GM18507 (cell line): ENCODE data around the gene ATP13A4.

Experiments
- DNase-seq: peaks from one replicate; pipeline ENCODE4 v3.0.0; 2011; ENCODE audit warnings: low read depth; ENCODE audit not compliant: insufficient read length; ENCODE audit errors: extremely low spot score
- FAIRE-seq: peaks from 2 replicates; lab custom pipeline; 2011; peaks lifted over from hg19 to GRCh38; lab: Jason Lieb, UNC

The ATP13A4 gene, protein sequence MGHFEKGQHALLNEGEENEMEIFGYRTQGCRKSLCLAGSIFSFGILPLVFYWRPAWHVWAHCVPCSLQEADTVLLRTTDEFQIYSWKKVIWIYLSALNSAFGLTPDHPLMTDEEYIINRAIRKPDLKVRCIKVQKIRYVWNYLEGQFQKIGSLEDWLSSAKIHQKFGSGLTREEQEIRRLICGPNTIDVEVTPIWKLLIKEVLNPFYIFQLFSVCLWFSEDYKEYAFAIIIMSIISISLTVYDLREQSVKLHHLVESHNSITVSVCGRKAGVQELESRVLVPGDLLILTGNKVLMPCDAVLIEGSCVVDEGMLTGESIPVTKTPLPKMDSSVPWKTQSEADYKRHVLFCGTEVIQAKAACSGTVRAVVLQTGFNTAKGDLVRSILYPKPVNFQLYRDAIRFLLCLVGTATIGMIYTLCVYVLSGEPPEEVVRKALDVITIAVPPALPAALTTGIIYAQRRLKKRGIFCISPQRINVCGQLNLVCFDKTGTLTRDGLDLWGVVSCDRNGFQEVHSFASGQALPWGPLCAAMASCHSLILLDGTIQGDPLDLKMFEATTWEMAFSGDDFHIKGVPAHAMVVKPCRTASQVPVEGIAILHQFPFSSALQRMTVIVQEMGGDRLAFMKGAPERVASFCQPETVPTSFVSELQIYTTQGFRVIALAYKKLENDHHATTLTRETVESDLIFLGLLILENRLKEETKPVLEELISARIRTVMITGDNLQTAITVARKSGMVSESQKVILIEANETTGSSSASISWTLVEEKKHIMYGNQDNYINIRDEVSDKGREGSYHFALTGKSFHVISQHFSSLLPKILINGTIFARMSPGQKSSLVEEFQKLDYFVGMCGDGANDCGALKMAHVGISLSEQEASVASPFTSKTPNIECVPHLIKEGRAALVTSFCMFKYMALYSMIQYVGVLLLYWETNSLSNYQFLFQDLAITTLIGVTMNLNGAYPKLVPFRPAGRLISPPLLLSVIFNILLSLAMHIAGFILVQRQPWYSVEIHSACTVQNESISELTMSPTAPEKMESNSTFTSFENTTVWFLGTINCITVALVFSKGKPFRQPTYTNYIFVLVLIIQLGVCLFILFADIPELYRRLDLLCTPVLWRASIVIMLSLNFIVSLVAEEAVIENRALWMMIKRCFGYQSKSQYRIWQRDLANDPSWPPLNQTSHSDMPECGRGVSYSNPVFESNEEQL

DNA sequence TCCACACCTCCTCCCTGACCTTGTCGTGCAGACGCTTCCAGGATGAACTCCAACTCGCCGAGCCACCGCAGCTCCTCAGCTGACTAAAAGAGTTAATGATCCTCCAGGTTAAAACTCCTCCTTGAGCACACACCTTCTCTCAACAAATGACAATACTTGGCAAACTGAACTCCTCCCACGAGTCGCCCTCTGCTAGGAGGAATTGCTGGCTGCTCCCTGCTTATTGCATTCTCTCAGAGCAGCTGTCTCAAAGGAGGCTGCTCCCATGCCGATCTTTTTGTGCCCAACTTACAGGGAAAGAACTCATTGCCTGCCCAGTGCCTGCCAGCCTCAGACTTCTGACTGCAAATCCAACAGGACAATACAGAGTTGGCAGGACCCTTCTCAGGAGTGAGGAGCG lies at the start of gene ATP13A4:
Gene ATP13A4 (minus strand): TSS at position 85 of the 400 bp plus-strand sequence. CDS start 96 bp downstream, outside the sequence.
- no peak for DNase-seq
- no peak for FAIRE-seq

DNA sequence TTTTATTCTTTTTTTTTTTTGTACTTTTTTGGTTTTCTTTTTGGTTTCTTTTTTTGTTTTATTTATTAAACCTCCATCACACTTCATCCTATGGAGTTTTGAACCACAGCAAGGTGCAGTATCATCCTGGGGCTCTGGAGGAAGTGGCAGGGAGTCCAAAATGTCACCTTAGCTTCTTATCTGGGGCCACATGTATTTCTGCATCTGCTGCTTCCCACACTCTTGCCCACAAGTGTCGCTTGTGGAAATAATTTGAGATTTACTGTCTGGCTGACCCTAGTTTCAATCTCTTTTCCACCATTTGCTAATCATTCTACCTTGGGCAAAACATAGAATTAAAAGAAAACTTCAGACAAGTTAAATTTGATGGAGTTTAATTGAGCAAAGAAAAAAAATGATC lies 44.7 kb upstream of the ATP13A4 start:
- DNase-seq (no peak), FAIRE-seq (no peak)

DNA sequence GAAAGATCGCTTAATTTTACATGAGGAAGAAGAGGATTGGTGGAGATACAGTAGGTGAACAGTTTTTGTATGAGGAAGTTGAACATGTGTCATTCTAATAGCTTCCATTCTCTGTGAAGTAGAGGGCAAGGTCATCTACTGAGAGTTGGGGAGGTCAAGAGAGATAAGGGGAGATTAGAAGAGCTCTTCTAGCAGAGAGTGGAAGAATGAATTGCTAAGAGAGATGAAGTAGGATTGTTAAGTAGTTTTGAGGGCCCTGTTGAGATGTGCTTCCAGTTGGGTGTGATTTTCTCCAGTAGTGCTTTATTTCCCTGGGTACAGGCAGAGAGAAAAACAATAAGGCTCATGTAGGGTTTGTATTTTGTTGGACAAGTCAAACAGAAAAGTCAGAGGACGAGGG lies 43.5 kb upstream of the ATP13A4 start:
- FAIRE-seq (no peak), DNase-seq (no peak)

DNA sequence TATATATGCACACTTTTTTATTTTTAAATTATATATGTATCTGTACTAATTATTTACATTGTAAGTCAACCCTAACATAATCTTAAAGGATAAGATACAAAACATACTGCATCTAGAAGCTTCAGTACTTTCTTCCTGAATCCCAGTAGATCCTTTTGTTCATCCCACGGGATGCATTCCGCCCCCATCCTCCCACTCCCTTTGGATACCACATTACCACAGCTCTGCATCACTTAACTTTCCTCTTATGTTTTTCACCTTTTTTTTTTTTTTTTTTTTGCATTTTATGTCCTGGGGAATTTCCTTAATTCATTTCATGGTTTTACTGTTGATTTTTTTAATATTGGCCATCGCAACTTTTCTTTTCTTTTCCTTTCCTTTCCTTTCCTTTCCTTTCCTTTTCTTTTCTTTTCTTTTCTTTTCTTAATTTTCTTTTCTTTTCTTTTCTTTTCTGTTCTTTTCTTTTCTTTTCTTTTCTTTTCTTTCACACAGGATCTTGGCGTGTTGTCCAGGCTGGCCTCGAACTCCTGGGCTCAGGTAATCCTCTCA lies 41.3 kb upstream of the ATP13A4 start:
- FAIRE-seq, result no peak
- DNase-seq, result no peak

DNA sequence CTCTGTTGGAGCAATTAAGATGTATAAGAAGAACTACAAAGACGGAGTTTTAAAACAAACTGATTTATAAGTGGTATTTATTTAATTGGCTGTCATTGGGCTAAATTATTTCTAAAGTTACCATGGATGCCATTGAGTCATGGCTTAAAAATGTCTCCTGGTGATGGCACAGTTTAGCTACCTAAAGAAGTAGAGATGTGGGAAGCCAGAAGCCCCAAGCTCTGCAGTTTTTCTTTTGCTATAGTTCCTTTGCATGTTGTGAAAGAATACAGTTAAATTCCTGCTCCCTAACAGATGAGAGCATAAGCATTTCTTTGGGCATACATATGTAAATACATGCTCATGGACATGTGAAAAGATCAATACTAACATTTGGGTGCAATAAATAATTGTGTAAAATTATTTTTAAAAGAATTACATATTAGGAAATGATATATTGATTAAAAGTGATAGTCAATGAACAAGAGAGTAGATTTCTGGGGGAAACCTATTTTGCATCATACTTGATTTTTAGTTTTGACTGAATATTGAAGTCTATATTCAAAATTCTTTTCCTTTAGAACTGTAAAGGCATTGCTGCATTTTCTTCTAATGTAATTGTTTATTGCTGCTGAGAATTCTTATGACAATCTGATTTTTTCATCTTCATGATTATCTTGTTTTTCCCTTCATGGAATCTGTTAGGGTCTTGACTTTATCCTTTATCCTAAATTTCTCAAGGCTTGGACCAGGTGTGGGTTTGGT lies 40.4 kb upstream of the ATP13A4 start:
- DNase-seq (no peak), FAIRE-seq (no peak)

DNA sequence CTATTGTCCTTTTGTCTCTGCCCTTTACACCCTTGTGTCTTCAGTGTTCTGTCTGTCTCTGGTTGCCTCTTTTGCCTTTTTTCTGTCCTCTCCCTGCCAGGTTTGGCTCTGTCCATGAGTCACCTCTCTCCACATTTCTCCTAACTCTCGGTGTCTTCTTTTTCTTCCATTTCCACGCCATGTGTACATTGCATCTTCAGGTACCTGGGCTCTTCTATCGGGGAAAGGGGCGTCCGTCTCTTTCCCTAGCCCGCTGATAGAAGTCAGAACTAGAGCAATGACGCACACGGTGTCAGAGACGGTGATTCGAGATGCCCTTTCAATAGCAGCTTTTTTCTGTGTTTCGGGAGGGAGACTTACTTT lies 39.0 kb upstream of the ATP13A4 start:
- DNase-seq (no peak), FAIRE-seq (no peak)

DNA sequence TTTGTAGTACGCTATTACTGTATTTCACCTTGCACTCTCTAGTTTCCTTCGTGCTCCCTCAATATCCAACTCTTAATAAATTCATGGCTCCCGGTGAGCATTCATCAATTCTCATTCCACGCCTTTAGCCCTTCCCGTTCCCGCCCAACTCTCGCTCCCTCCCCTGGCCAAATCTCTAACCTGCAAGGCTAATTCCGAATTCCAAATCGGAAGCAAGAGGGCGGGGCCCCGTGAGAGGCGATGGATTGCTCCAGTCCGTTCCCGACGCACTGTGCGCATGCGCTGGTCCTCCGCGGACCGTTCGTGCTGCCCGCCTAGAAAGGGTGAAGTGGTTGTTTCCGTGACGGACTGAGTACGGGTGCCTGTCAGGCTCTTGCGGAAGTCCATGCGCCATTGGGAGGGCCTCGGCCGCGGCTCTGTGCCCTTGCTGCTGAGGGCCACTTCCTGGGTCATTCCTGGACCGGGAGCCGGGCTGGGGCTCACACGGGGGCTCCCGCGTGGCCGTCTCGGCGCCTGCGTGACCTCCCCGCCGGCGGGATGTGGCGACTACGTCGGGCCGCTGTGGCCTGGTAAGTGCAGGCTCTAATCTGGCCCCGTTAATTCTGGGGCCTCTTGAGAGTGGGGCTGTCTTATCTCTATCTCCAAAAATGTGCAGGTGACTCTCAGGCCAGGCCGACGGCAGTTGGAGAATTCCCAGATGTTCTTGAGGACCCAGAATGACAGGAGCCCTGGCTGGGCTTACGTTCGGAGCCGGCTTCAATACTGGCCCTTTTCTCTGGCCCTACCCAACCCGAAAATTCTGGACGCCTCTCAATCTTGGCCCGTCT lies 38.4 kb upstream of the ATP13A4 start, which contains the start of gene OPA1:
Gene OPA1 (plus strand): TSS at position 368 of the 827 bp plus-strand sequence. CDS start 170 bp downstream, at position 538.
- DNase-seq (peak; percentile 95), FAIRE-seq (peak; percentile 86)

DNA sequence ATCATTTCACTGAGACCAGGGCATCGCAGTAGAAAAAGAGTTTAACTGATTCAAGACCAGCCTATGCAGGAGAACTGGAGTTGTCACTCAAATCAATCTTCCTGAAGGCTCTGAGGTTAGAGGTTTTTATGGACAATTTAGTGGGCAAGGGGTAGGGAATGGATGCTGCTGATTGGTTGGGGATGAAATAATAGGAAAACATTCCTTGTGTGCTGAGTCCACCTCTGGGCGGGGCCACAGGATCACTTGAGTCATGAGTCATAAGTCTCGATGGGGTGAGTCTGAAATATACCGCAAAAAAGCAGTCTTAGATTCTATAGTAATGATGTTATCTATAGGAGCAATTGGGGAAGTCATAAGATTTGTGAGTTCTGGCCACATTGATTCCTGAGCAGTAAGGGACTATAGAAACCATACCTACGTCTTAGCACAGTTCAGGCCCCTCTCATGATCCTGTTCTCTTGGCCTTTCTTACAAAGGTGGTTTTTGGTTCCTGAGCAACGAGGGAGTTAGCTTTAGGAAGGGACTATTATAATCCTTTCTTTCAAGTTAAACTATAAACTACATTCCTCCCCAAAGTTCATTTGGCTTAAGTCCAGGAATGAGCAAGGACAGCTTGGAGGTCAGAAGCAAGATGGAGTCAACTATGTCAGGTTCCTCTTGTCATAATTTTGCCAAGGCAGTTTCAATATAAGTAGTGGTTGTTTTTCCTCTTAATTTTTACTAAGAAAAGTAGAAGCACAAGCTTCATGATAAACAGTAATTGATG lies 35.6 kb upstream of the ATP13A4 start:
- DNase-seq (no peak), FAIRE-seq (no peak)

DNA sequence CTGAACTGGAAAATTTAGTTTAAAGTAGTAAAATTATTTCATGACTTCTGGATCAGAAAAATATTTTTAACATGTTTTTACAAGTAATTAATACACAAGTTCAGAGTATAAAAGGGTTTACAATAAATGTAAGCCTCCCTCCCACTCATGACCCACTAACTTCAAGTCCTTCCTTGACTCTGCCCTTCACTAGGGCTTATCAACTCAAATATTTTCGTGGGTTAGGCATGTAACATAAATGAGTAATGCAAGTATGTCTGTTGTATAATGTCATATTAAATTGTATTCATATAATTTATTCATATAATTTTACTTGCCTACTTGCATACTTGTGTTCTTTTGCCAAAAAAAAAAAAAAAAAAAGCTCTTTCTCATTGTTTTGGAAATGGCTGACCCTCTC lies 34.9 kb upstream of the ATP13A4 start:
- DNase-seq (no peak), FAIRE-seq (no peak)

DNA sequence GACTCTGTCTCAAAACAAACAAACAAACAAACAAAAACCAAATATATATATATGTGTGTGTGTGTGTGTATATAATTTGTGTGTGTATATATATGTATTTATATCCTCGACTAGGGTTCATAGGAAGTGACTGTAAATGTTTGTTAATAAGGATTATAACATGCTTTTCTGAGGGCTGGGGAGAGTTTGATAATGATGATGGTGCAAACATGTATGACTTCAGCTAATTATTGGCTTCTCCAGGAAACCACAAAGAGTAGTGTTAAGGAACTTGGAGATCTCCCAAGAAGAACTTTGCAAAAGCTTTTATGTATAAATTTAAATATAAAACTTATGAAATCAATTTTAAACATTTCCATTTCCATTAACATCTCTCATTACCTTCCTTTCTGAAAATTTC lies 34.4 kb upstream of the ATP13A4 start:
- DNase-seq (no peak), FAIRE-seq (no peak)

DNA sequence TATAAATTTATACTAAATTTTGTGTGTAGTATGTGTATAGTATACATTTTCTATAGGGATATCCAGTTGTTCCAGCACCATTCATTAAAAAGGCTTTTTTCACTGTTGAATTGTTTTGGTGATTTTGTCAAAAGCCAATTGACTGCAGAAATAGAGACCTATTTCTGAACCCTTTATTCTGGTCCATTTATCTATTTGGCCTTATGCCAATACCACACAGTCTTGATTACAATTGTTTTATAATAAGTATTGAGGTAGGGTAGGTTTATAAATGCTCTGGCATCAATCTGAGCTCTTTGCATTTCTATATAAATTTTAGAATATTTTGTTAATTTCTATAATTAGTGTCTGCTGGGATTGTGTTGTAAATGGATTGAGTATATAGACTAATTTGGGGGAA lies 31.8 kb upstream of the ATP13A4 start:
- DNase-seq, result no peak
- FAIRE-seq, result no peak

DNA sequence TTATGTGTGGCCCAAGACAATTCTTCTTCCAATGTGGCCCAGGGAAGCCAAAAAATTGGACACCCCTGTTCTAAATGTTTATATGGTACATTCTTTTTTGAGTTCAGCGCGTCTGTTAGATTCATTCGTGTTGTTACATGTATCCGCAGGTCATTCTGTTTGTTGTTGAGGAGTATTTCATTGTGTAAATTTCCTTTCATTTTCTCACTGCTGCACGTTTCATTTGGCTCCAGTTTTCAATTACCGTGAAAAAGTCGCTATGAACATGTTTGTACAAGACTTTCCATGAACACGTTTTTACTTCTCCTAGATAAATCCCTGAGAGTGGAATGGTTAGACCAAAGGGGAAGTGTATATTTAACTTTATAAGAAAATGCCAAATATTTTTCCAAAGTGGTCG lies 30.8 kb upstream of the ATP13A4 start:
- DNase-seq (no peak), FAIRE-seq (no peak)

DNA sequence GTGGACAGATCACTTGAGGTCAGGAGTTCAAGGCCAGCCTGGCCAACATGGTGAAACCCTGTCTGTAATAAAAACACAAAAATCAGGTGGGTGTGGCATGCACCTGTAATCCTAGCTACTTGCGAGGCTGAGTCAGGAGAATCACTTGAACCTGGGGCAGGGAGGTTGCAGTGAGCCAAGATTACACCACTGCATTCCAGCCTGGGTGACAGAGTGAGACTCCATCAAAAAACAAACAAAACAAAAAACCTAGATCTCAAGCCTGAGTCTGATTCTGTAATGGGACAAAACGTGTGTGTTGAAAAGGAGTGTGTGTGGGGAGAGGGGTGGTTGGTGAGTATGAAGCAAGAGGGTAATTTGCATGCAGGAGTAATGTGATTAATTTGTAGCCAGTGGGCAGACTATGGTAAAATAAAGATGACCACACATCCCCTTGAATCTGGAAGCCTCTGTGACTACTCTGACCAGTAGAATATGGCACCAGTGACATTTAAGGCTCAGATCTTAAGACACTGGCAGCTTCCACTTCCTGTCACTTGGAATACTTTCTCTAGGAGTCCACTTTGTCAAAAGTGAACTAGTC lies 19.9 kb upstream of the ATP13A4 start:
- FAIRE-seq (no peak), DNase-seq (no peak)

DNA sequence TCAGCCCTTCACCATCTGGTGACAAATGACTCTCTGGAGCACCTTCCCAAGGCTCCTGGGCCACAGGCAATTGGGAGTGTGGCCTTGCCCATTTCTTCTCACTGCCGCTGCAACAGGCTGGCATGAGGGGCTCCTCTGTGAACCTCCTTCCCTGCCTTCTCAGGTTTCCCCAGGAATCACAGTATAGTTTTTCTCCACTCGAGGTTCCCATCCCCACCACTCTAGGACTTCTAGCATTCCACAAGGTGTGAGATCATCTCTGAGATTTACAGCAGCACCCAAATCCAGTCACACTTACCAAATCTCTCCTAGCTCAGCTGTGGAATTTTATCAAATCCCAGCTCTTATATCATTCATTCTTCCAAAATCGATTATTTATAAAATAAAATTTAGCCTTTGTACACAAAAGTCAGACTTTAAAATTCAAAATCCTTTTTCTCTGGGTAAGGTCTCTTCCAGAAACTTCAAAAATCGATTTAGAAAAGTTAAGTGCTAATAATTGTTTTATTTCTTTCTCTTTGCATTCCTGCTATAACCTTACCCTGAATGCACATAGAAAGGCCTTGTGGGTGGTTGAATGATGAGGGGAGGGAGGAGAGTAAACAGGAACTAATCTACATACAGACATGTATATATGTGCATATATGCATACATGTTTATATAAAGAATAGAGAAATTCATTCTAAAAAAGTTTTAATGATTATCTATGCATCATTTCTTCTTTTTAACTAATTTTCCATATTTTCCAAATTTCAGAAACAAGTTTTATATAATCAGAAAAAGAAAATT lies 18.9 kb upstream of the ATP13A4 start:
- no peak for FAIRE-seq

DNA sequence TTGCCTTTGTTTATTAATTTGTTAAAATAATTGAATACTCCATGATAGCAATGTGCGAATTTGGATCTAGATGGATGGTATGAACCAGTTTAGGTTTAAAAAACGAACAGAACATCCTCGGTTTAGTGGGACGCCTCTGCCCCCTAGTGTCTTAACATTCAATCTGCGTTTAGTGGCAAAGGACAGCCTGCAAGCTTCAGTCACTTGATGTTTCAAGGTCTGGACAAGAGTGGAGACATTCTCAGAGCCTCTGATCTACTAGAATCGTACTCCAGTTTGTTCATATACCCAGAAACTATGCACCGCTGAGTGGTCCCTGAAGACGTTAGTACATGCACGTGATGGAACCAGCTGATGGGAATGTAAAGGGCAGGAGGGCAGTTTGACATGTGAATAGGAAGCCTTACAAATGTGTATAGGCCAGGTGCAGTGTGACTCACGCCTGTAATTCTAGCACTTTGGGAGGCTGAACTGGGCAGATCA lies 17.8 kb upstream of the ATP13A4 start:
- DNase-seq (peak; percentile 15), FAIRE-seq (peak; percentile 86)

More for the DNA sequence above, 18.9 kb upstream of the ATP13A4 start:
- DNase-seq, result no peak

DNA sequence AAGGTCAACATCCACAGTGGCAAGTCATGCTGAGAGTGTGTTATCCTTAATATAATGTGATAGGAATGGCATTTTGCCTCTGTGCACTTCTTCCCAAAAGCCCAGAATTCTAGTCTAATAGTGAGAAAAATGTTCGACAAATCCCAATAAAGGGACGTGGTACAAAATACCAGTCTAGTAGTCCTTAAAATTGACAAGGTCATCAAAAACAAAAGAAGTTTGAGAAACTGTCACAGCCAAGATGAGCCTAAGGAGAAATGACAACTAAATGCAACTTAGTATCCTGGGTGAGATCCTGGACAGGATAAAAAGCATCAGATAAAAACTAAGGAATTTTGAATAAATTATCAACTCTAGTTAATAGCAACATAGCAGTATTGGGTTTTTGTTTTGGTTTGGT lies 14.4 kb upstream of the ATP13A4 start:
- no peak for DNase-seq
- no peak for FAIRE-seq
